GM21619 (cell line): Measurements from ENCODE around the gene LMTK2.

Source experiments
- ATAC-seq: cut with Tn5 transposase; IDR thresholded peaks from one replicate; pipeline ENCODE4 v1.9.1; 2021; ENCODE audit not compliant: unreplicated experiment

Gene LMTK2

DNA sequence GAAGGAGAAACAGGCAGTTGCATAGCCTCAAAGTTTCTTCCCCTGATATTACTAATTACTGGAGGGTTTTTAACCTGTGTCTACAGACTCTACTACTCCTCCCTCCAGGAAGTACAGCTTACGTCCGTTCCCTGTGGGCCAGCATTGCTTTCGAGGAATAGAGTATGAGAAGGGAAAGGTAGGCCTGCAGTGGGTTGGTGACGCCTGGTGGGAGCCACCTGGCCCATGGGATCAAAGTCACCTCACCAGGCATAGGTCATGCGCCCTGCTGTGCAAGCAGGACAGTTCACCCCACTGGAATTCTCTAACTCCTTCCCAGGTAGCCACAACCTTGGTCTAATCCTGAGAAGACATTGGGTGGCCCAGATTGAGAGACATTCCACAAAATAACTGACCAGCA lies 29.8 kb downstream of the LMTK2 start:
- ATAC-seq = no peak

DNA sequence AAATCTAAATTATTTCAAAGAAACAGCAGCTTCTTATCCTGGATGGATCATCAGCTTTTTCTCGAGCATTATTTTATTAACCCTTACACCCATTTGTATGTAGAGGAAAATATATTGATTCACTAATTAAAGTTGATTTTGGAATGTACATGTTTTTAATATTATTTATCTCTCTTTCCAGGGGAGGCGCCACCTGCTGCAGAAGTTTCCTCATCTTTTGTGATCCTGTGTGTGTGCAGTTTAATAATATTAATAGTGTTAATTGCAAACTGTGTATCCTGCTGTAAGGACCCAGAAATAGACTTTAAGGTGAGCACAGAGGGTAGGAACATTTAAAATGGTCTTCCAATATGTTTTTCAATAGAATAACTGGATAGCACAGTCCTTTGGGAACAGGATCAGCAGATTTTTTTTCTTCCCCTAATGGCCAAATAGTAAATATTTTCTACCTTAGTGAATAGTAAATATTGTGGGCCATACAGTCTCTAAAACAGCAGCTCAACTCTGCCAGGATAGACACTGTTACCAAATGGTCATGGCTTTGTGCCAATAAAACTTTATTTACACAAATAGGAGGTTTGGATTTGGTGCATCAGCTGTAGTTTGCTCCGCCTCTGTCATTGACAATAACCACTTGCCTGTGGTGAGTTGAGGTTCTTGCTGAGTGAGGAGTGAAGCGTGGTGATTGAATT lies 30.6 kb downstream of the LMTK2 start:
- no peak for ATAC-seq

- ATAC-seq = peak; percentile 76
These were observed 31.1 kb downstream of the LMTK2 start for GRCh38 chr7:98137826-98138151.

GRCh38 chr7:98138672-98139071 lies 32.0 kb downstream of the LMTK2 start:
- ATAC-seq = no peak

GRCh38 chr7:98142658-98143057 lies 36.0 kb downstream of the LMTK2 start:
- no peak for ATAC-seq

- no peak for ATAC-seq
These were observed 41.9 kb downstream of the LMTK2 start for GRCh38 chr7:98148607-98149006.

- no peak for ATAC-seq
These were observed 42.5 kb downstream of the LMTK2 start for GRCh38 chr7:98149116-98149692.

GRCh38 chr7:98151884-98152283 lies 45.2 kb downstream of the LMTK2 start:
- no peak for ATAC-seq

GRCh38 chr7:98156700-98157099 lies 50.0 kb downstream of the LMTK2 start:
- no peak for ATAC-seq

DNA sequence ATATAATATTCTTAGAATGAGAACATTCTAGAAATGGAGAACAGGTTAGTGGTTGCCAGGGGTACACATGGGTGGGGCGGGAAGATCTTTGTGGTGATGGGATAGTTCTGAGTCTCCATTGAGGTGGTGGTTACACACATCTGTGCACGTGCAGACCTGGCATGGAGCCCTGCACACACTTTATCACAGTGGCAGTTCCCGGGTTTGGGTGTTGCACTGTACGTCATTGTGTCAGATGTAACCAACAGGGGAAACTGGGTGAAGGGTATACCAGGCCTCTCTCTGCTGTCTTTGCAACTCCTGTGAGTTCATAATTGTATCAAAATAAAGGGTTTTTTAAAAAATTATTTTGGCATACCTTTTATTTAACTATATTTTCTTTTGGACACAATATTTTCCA lies 51.1 kb downstream of the LMTK2 start:
- no peak for ATAC-seq

- ATAC-seq = no peak
These were observed 56.1 kb downstream of the LMTK2 start for GRCh38 chr7:98162758-98163157.

DNA sequence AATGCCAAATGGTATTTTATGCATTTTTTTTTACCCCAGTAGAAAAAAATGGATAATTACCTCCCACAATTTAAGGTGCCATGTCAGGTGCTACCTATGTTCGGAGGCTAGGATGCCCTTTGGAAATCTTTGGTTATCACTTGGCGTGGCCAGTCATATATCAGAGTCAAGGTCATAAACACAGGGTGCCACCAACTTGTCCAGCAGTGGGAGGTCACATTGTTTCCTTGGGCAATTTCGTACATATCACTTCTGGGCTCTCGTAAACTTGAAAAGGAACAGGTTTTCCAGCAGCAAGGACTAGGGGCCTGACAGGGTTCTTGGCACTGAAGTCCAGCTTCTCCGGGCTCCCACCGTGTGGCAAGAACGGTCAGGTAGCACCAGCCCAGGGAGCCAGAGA lies 56.6 kb downstream of the LMTK2 start:
- no peak for ATAC-seq

GRCh38 chr7:98163704-98164494 lies 57.2 kb downstream of the LMTK2 start:
- ATAC-seq = no peak

DNA sequence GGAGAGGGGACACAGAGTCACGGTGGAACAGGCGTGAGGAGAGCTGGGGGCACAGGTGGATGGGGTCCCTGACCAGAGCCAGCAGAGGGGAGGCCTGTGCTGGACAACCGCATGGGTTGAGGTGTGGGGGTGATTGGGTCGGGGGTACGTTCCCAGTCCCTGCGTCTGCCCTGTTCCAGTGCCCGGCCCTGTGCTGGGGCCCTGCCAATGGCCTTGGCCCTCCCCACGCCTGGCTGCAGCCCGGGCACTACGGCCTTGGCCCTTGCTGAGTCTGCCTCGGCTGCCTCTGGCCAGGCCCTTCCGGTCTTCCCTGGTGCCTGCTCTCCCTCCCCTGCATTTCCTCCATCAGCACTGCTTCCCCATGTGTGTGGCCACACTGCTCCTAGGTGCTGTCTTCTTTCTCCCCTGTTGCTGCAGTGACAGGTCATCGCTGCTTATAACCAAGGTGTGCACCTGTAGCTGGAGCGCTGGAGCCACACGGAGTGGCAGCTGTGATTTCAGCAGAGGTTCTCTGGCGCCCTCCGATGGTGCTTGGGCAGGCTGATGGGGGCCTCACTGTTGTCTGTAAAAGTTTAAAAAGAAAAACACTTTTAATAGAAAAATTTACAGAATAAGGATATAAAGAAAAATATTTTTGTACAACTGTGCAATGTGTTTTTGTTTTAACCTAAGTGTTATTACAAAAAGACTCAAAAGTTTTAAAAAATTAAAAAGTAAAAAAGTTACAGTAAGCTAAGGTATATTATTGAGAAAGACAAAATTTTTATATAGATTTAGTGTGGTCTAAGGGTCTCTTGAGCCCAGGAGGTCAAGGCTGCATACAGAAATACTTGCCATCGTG lies 59.4 kb downstream of the LMTK2 start:
- ATAC-seq = no peak

DNA sequence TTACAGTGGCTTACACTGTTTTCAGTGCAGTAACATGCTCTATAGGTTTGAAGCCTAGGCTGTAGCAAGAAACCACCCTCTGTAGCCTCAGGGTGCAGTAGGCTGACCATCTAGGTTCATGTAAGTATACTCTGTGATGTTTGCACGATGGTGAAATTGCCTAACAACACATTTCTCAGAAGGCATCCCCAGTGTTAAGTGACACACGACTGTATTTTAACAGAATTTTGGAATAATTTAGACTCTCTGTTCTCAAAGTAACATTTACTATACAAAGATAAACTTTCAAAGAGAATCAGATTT lies 60.0 kb downstream of the LMTK2 start:
- ATAC-seq = no peak

DNA sequence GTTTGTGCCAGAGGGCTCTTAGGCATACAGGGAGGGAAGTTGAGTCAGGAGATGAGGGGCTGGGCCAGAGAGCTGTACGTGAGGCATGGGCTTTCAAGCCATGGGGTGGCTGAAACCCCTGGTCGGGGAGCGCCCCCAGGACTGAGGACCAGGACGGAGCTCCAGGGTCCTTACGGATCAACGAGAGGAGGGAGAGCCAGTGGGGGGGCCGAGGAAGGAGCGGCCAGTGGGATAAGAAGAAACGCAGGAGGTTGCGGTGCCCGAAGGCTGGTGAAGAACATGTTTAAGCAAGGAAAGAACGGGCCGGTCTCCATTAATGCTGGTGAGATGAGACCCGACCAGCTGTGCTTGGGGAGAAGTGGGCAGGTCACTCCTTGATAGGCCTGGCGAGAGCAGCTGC lies 61.0 kb downstream of the LMTK2 start:
- no peak for ATAC-seq

- ATAC-seq = peak; percentile 85
These were observed 61.7 kb downstream of the LMTK2 start for GRCh38 chr7:98168181-98168903.

- ATAC-seq = no peak
These were observed 62.4 kb downstream of the LMTK2 start for GRCh38 chr7:98168904-98169621.

GRCh38 chr7:98170966-98171365 lies 64.3 kb downstream of the LMTK2 start:
- ATAC-seq = no peak

DNA sequence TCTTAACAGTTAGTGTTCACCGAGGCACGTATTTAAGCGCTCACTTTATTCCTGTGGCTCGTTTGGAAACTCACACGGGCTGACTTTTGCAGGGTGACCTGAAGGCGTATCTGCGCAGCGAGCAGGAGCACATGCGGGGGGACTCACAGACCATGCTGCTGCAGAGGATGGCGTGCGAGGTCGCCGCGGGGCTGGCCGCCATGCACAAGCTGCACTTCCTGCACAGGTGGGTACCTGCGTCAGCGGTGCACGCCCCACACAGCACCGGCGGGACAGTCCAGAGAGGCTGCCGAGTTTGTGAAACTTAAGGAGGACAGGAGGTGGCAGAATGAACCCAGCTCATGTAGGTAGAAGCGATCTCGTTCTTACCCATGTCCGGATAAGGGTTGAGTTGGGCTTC lies 64.8 kb downstream of the LMTK2 start:
- no peak for ATAC-seq
